Germinal center (tissue), 1 donor: Measurements from ENCODE around the gene TMEM217.
"Not testable (repeated sequence)": the region's sequence is repeated elsewhere in the genome, so short reads cannot be mapped to it uniquely, and the experiment has no call there.

ENCODE experiments used
- DNase-seq: peaks from one replicate; pipeline ENCODE4 v3.0.0; 2012; ENCODE audit warnings: mixed read lengths, low spot score

The TMEM217 gene

DNA sequence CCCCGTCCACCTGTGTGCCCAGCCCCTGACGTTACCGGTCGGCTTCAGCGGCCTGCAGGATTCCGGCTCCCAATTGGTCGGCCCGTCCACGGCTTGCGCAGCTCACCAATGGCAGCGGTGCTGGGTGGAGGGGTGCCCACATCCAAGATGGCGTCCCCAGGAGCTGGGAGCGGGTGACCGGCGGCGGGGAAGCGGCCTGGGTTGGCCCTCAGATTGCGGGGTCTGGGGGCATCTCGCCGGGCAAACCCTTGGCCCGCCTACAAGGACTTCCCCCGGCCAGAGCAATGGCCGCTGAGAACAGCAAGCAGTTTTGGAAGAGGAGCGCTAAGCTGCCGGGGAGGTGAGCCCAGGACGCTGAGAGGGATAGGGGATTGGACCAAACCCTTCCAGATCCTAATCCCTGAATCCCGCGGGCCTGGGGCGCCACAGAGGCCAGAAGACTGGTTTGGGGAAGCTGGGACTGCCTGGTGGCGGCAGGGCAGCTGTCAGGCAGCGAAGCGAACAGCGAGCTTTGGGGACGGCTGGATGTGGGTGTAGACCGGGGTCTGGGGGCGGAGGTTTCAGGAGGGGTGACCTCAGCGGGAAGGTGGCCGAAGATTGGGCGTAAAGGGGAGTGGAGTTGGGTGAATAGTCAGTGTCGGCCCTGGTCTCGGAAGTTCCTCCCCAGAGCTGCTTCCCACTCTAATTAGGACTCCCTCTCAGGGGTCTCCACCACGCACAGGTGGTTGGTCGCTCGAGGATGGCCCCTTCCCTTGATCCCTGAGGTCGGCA is at the start of gene TMEM217, which contains the start of gene TBC1D22B:
TSS of gene TMEM217 (minus strand) at position 511 of the 771 bp plus-strand sequence. CDS start 39,114 bp downstream, outside the sequence.
TSS of gene TBC1D22B (plus strand) at position 139 of the 771 bp plus-strand sequence. CDS start at position 285, 146 bp downstream.
- DNase-seq: peak; percentile 100

DNA sequence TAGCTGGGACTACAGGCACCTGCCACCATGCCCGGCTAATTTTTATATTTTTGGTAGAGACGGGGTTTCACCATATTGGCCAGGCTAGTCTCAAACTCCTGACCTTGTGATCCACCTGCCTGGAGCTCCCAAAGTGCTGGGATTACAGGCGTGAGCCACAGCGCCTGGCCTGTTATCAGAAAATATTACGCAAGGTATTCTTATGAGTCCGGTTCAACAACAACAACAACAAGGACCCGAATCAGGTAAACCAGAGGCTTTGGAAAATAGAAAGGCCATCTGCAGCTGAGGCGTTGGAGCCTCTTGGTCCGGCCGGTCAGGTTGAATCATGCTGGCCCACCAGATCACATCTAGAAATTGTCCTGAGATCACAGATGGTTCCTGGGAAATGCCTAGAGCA is 49.5 kb upstream of the TMEM217 start:
- not testable (repeated sequence) for DNase-seq

DNA sequence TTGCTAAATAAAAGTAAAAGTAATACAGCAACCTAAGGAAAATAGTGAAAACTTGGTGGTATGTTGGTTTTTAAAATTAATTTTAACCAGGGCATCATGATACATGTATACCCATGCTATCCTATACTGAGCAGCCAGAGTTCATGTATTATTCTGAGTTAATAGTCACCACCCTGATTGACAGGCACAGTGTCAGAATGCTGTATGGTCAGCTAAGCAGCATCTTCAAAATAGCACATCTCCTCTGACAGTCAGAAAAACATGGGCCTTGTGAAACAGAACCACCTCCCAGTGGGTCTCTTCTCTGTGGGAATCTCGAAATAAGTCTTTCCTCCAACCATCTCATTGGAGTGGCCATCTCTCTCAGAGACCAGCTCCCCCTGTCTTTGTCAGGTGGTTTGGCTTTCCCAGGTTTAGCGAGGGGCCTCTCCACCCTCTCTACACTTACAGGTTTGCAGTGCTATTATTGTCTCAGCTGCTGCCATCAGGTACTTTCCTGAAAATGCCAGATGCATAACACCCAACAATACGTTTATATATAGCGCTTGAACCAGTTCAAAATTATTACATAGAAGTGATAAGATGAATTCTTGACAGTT is 48.8 kb upstream of the TMEM217 start:
- DNase-seq: no peak

GRCh38 chr6:37305841-37306425 is 48.0 kb upstream of the TMEM217 start:
- DNase-seq: no peak

DNA sequence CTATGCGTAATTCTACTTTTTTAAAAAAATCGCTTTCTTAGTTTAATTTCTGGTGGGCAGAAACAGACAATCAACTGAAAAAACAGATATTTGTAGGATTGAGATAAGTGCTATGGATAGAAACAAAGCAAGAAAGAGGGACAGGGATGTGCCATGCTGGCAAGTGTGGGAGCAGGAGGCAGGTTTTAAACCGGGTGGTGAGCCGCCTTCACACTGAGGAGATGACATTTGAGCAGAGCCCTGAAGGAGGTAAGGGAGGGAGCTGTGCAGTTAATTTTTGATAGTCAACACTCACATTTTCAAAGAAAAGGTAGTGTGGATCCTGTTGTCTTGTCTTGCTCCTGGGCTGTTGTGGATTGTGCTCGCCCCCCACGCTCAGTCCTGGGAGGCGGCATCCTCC is 46.8 kb upstream of the TMEM217 start:
- DNase-seq: no peak

- DNase-seq: peak; percentile 25
These were observed 46.1 kb upstream of the TMEM217 start for GRCh38 chr6:37303891-37304503.

DNA sequence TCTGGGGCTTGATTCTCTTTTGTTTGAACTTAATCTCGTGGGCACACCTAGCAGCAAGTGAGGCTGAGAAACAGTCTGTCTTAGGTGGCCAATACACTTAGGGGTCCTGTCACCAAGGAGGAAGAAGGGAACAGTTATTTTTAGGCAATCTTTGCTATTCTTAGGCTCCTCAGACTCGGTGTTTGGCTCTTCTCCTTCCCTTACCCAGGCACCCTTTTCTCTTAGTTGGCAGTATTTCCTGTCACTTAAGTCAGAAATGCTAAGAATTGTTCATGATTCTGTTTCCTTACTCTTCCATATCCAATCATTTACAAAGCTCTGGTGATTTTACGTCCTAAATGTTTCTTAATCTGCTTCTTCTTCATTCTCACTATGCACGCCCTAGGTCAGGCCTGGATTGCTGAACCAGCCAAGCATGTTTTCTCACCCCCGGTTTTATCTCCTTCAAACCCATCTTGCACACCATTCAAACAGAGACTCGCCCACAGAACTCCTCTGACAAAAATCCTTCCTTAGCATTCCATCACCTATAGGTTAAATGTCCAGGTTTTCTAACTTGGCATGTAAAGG is 45.2 kb upstream of the TMEM217 start:
- DNase-seq: no peak

DNA sequence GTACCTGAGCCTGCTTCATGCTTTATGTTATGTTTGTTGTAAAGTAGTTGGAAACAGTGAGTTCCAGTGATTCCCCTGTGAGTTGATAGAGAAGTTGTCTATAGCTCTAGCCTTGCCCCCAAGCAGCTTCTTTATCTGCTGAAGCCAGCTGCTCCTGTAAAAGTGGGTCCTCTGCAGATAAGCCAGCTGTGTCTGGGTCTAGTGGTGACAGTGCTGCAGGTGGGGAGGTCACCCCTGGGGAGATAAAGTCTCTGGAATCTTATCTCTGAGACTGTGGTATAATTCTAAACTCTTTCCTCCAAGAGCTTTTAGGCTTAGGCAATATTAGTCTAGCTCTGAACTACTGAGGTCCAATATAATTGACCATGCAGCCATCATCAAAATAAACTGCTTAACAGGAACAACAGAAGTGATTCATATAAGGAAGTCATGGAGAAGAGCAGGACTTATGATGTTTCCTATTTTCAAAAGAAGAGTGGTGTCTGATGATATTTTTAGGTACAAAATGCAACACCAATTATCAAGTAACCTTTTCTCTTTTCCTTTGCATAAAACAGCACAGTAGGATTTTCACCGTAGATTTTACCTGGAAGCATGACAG is 44.2 kb upstream of the TMEM217 start:
- no peak for DNase-seq

DNA sequence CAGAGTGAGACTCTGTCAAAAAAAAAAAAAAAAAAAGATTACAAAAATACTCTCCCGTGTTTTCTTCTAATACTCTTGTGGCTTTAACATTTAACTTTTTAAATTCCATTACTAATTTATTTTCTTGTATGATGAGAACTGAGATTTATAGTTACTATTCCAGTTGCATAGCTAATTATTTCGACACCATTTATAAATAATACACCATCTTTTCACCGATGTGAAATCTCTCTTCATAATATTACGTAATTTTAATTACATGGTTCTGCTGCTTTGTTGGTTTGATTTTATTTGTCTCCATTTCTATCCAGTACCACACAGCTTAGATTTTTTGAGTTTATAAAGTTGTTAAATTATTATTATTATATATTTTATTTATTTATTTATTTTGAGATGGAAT is 42.0 kb upstream of the TMEM217 start:
- DNase-seq: no peak

- no peak for DNase-seq
These were observed 41.0 kb upstream of the TMEM217 start for GRCh38 chr6:37298958-37299357.

DNA sequence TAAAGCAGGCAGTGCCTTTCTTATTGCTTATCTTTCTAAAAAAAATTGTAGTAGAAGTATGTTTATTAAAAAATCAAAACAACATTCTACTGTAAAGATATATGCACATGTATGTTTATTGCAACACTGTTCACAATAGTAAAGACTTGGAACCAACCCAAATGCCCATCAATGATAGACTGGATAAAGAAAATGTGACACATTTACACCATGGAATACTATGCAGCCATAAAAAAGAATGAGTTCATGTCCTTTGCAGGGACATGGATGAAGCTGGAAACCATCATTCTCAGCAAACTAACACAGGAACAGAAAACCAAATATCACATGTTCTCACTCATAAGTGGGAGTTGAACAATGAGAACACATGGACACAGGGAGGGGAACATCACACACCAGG is 39.7 kb upstream of the TMEM217 start:
- DNase-seq: not testable (repeated sequence)

- DNase-seq: no peak
These were observed 35.5 kb upstream of the TMEM217 start for GRCh38 chr6:37293426-37293825.

DNA sequence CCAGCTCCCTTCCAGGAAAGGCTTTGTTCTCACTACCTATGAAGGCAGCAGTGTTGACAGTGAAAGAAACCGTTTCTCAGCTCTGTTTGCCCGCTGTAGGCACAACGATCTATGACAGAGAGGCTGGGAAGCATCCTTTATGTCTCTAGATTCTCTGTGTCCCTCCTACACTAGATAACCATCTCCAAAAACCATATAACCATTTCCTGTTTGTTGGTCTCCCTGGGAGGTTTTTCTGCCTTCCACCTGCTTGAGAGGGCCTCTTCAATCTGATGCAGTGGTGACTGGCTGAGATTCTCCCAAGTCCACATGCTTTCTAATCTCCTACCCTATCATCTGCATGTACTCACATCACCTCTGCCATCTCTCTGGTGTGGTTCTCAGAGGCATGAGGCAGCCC is 32.0 kb upstream of the TMEM217 start:
- DNase-seq: no peak

DNA sequence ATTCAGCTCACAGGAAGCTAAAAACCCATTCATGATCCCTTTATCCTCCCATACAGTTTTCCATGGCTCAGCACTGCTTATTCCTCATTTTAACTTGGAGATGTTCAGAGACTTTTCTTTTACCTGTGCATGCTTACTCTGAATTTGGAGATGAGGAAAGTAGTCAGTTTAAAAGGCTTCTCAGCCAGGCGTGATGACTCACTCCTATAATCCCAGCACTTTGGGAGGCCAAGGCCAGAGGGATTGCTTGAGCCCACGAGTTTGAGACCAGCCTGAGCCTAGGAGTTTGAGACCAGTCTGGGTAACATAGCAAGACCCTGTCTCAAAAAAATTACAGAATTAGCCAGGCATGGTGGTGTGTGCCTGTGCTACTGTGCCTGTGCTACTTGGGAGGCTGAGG is 30.3 kb upstream of the TMEM217 start:
- no peak for DNase-seq

DNA sequence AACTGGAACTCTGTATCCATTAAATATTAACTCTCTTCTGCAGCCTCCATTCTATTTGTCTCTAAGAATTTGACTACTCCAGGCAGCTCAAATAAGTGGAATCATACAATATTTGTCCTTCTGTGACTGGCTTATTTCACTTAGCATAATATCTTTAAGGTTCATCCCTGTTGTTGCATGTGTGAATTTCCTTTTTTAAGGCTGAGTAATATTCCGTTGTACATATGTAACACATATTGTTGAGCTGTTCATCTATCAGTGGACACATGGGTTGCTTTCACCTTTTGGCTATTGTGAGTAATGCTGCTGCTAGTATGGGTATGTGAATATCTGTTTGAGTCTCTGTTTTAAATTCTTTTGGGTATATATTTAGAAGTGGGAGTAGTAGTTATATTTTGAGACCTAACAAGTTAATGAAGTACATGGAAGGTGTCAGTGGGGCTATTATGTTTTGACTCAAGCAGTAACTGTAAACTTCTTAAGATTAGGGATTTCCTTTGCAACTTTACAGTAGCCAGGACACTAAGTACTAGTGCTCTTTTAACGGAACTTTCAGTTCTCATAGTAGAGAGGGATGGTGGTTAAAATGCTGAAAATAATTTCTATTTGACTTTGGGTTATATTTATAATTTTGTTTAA is 29.7 kb upstream of the TMEM217 start:
- DNase-seq: no peak

GRCh38 chr6:37285861-37286311 is 27.9 kb upstream of the TMEM217 start:
- DNase-seq: no peak

GRCh38 chr6:37284781-37285180 is 26.8 kb upstream of the TMEM217 start:
- no peak for DNase-seq

DNA sequence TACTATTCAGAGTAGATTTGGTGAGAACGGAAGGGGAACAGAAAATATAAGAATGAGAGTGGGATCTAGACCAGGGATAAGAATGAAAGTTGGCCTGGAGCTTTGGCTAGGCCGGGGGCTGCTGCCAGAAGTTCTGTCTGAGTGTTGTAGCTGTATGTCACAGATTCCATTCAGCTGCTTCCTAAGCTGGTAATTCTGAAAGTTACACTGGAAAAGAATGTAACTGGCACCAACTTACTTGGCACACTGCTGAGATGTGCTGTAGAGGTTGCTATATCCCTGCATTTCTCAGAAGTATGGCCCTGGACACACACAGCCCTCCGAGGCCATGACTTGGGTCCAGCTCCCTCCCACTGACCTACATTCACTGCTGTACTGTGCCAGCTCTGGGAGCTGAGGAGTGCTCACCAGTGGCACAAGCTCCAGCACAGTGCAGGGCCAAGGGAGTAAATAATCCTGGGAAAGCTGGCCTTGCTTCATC is 25.8 kb upstream of the TMEM217 start:
- DNase-seq: no peak

- no peak for DNase-seq
These were observed 25.3 kb upstream of the TMEM217 start for GRCh38 chr6:37283268-37283667.

- no peak for DNase-seq
These were observed 24.4 kb upstream of the TMEM217 start for GRCh38 chr6:37282371-37282770.

GRCh38 chr6:37280162-37280887 is 22.4 kb upstream of the TMEM217 start:
- DNase-seq: no peak
